A549 (cell line): ENCODE data around the gene CCDC27.

Experiments used
- BHLHE40 ChIP-seq: IDR thresholded peaks from 2 replicates; pipeline ENCODE4 v1.6.1; 2012; ENCODE audit warnings: low read depth, low read length, inconsistent platforms
- CEBPB ChIP-seq, 2 experiments: fragments of >200 bp in 1 of 2; sonication (Bioruptor Twin) in 1 of 2; formaldehyde crosslinking in 1 of 2; IDR thresholded peaks; 2 replicates each; pipeline ENCODE4 v1.6.1; 2012 to 2016
- CTCF ChIP-seq: fragments of >200 bp; sonication (Bioruptor Twin); formaldehyde crosslinking; IDR thresholded peaks from 3 replicates; pipeline ENCODE4 v1.5.1; 2016
- POLR2A ChIP-seq: IDR thresholded peaks from 2 replicates; pipeline ENCODE4 v1.6.1; 2012; ENCODE audit warnings: mild to moderate bottlenecking, low read length
- TP53 ChIP-seq: fragments of 250-450 bp; sonication (Bioruptor Pico); IDR thresholded peaks from 2 replicates; pipeline ENCODE4 v1.5.0; 2021; ENCODE audit warnings: mild to moderate bottlenecking, moderate library complexity

GRCh38 chr1:3778590-3779264 is 26.5 kb downstream of the CCDC27 start:
- TF ChIP-seq CEBPB (IDR thresholded peaks at IDR 0.05) (no peak), CTCF (no peak), BHLHE40 (no peak), POLR2A (no peak), TP53 (CRISPR knock-in tag) (no peak)
